Measurements from ENCODE around the gene ZYG11B.
"Not testable (repeated sequence)": the region's sequence is repeated elsewhere in the genome, so short reads cannot be mapped to it uniquely, and the experiment has no call there.

The ZYG11B gene

DNA sequence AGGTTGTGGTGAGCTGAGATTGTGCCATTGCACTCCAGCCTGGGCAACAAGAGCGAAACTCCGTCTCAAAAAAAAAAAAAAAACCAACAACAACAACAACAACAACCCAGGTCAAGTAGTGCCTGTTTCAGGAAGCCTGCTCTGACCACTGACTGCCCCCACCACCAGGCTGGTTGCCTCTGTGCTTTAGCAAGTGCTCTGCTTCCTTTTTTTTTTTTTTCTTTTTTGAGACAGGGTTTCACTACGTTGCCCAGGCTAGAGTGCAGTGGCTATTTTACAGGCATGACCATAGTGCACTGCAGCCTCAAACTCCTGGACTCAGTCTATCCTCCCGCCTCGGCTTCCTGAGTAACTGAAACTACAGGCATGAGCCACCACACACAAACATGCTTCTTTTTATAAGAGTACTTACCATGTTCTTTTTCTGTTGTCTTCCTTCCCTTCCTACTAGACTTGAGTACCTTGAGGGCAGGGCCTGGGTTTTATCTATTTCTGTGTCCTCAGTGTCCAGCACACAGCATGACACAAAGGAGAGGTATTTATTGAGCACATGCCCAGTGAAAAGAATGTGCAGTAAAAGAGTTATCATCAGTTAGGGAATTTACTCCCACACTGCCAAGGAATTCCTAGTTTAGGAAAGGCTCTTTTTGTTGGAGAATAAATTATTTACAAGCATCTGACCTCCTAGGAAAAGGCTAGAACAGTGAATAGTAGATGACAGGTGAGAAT is 18.2 kb upstream of the ZYG11B start:
- DNase-seq (ENCODE audit: low read depth, low spot score), result peak; percentile 62

DNA sequence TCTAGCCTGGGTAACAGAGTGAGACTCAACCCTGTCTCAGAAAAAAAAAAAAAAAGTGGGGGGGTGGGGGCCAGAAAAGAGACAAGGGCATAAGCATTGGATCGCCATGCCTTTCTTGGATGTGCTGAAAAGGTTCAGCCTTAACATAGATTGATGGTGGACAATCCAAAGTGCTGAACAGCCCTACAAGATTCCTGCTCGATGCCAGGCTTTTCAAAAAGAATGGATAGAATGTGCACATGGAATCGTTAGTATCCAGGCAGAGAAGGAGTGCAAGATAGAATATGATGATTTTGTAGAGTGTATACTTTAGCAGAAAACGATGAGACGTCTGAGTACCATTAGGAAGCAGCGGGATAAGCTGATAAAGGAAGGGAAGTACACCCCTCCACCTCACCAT is 17.2 kb upstream of the ZYG11B start:
- no peak for DNase-seq (ENCODE audit: low read depth, low spot score)

DNA sequence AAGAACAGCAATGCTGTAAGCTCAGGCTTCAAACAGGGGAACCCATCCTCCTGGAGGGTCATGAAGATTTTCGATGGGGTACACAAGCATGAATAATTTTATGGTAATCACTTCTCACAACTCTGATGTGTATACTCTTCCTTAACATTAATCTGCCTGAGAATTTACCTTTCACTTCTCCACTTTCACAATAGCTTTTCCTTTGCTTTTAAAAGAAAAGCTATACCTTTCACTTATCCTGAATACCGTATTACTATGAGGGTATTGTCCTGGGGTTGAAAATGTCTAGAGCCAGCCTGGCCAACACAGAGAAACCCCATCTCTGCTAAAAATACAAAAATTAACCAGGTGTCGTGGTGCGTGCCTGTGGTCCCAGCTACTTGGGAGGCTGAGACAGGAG is 12.7 kb upstream of the ZYG11B start:
- no peak for DNase-seq (ENCODE audit: low read depth, low spot score)

DNA sequence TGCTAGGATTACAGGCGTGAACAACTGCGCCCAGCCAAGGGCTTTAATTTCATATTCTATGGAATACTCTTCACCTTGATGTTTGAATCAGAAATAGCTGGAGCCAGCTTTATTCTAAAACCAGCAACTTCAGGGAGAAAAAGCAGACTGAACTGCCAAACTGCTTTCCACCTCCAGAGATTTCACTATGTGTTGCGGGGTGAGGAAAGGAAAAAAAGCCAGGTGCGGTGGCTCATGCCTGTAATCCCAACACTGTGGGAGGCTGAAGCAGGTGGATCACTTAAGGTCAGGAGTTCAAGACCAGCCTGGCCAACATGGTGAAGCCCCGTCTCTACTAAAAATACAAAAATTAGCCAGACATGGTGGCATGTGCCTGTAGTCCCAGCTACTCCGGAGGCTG is 11.0 kb upstream of the ZYG11B start:
- not testable (repeated sequence) for DNase-seq (ENCODE audit: low read depth, low spot score)

DNA sequence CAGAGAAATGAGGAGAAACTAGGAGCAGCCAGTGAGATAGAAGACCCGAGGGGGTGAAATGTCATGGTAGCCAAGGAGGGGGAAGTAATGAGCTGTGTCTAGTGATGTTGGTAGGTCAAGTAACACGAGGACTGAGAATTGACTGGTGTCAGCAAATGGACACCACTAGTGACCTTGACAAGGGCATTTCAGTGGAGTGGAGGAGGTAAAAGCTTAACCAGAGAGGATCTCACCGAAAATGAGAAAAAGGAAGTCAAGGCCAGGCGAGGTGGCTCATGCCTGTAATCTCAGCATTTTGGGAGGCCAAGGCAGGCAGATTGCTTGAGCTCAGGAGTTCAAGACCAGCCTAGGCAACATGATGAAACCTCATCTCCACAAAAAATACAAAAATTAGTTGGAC is 3.0 kb upstream of the ZYG11B start:
- DNase-seq (ENCODE audit: low read depth, low spot score), result no peak

DNA sequence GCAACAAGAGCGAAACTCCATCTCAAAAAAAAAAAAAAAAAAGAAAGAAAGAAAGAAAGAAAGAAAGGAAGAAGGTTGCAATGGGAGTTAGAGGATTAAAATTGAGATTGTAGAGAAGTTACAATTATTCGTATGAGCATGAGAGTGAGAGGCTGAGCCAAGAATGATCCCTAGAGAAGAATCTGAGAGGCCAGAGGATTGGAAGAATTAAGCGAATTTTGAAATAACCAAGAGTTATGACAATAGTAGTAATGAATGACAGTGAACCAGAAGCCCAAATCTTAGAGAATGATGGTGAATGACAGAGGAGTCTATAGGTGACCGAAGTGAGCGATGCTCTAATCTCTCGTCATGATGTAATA is 369 bp upstream of the ZYG11B start:
- no peak for DNase-seq (ENCODE audit: low read depth, low spot score)

DNA sequence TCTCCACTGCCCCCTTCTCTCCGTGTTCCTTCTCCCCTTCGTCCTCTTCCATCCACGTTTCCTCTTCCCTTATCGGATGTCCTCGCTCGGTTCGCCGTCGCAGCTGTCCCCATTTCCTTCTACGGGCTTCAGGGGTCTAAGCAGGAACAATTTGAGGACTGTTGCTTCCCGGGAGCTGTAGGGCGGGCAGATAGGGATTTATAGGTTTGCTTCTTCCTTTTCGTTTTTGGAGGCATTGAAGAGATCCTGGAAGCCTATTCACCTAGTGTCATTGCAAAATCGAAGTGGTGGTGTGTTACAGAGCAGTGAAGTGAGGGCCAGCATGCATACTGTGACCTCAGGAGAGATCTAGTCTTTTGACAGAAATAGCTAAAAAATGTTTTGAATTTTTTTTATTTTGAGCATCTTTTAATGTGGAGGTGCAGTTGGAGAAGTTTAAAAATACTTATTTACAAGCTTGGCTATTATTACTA is 897 bp downstream of the ZYG11B start:
- peak; percentile 16 for DNase-seq (ENCODE audit: low read depth, low spot score)

DNA sequence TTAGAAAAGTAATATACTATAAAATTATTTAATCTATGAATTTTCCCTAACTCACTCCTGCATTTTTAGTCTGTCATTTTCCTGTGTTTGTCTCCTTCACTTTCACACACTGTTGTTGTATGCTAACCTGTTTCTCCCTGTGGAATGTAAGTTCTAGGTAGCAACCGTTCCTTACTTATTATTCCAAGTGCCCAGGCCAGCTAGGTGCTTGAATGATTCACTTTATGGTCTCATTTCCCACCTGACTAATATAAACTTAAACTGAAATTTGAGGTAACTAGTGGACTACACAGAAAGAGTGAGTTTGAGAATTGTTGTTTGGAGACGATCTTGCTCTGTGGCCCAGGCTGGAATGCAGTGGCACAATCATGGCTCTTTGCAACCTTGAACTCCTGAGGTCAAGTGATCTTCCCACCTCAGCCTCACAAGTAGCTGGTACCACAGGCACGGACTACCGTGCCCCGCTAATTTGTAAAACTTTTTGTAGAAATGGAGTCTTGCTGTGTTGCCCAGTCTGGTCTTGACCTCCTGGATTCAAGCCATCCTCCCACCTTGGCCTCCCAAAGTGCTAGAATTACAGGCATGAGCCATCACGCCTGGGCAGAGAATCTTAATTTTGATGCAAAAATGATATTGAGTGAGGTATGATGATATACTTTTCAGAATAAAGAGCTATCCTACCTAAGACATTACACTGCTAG is 1.9 kb downstream of the ZYG11B start:
- no peak for DNase-seq (ENCODE audit: low read depth, low spot score)

DNA sequence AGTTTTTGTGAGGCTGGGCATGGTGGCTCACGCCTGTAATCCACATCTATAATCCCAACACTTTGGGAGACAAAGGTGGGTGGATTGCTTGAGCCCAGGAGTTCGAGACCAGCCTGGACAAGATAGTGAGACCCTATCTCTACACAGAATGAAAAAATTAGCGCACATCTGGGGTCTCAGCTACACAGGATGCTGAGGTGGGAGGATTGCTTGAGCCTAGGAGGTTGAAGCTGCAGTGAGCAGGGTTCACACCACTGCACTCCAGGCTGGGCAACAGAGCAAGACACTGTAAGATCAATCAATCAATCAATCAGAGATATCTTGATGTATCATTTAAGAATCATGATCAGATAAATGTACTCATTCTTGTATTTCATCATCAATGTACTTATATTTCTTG is 7.1 kb downstream of the ZYG11B start:
- DNase-seq (ENCODE audit: low read depth, low spot score), result no peak

DNA sequence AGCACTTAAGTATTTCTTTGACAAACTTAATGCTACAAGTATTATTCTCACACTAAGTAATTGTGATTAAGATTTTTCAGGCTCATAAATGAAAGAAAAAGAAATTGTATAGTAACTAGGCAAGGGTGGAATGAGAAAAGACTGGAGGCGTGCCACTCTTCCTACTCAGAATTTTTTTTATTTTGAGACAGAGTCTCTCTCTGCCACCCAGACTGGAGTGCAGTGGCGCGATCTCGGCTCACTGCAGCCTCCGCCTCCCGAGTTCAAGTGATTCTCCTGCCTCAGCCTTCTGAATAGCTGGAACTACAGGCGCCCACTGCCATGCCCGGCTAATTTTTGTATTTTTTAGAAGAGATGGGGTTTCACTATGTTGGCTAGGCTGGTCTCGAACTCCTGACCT is 9.1 kb downstream of the ZYG11B start:
- DNase-seq (ENCODE audit: low read depth, low spot score), result not testable (repeated sequence)

DNA sequence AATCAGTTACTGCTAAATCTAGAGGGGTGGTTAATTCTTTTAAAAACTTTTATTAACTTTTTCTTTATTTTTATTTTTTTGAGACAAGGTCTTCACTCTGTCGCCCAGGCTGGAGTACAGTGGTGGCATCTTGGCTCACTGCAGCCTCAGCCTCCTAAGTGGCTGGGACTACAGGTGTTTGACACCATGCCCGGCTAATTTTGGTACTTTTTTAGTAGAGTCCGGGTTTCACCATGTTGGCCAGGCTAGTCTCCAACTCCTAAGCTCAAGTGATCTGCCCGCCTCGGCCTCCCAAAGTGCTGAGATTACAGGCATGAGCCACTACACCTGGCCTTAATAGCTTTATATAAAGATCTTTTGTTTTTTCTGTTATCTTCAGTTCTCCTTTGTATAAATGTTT is 11.9 kb downstream of the ZYG11B start:
- no peak for DNase-seq (ENCODE audit: low read depth, low spot score)

DNA sequence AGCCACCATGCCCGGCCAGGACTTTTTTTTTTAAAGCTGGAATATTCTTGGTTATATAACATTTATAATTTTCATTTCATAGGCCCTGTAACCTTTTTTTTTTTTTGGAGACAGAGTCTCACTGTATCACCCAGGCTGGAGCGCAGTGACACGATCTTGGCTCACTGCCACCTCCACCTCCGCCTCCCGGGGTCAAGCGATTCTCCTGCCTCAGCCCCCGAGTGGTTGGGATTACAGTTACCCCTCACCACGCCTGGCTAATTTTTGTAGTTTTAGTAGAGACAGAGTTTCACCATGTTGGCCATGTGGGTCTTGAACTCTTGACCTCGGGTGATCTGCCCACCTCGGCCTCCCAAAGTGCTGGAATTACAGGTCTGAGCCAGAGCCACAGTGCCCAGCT is 12.6 kb downstream of the ZYG11B start:
- no peak for DNase-seq (ENCODE audit: low read depth, low spot score)

DNA sequence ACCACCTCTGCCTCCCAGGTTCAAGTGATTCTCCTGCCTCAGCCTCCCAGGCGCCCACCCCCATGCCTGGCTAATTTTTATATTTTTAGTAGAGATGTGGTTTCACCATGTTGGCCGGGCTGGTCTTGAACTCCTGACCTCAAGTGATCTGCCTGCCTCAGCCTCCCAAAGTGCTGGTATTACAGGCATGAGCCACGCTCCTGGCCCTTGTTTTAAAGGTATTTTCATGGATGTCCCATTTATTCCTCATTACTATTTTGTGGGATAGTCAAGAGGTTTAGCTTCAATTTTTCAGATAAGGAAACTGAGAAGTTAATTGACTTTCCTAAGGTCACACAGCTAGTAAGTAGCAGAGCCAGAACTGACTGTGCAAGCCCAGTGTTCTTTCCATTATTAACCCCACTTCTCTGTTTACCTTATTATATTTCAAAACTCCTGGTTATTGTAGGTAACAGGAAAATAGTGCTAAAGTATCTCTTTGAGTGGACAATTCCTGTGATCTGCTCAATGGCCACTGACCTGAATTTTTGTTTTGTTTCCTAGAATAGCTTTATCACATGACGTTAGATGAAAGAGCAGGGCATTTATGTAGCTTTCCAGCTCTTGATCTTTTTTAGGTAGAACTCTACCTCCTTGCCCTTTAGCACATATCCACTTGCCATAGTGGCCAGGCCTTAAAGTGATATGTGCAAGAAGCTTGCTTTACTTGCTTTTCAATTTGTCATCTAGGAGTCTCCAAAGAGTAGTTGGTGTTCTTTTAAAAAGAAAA is 13.6 kb downstream of the ZYG11B start:
- no peak for DNase-seq (ENCODE audit: low read depth, low spot score)

DNA sequence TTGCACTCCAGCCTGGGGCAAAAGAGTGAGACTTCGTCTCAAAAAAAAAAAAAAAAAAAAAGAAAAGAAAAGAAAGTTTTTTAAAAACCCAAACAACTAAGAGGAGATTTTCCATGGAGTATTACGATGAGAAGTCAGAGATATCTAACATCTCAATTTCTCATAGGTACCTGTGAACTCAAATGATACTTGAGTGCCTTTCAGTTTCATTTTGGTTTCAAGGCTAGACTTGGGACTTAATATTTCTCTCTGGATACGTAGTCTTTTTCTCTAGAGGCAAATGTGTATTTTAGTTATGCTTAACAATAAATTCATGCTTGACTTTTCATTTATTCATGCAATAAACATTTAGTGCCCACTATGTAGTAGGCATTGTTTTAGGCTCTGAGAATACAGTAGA is 15.0 kb downstream of the ZYG11B start:
- no peak for DNase-seq (ENCODE audit: low read depth, low spot score)

DNA sequence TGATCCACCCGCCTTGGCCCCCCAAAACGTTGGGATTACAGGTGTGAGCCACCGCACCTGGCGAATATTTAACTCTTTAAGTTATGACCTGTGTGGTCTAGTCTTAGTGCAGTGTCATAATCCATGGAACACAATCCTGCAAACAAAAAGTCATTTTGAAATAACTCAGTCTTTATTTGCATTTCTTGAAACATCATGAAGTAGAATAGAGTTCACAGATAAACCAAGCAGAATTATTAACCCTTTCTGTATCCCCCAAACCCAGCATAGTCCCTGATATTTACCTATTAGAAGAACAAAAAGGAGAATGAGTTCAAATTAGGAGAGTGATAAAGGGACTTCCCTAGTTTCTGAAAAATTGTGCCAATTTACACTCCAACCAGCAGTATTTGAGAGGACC is 19.9 kb downstream of the ZYG11B start:
- no peak for DNase-seq (ENCODE audit: low read depth, low spot score)

DNA sequence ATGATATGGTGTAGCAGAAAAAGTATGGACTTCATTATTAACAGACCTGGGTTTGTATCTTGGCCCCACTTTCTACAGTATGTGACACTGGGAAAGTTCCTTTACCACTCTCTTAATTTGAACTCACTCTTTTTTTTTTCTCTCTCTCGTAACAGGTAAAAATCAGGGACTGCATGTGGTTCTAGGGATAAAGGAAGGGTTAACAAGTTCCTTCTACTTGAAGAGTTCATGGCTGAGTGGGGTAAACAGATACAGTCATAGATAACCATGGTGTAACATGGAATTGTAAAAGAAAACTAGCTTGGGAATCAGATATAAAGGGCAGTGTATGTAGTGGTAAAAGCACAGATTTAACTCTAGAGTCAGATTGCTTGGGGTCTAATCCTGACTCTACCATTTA is 21.2 kb downstream of the ZYG11B start:
- no peak for DNase-seq (ENCODE audit: low read depth, low spot score)

DNA sequence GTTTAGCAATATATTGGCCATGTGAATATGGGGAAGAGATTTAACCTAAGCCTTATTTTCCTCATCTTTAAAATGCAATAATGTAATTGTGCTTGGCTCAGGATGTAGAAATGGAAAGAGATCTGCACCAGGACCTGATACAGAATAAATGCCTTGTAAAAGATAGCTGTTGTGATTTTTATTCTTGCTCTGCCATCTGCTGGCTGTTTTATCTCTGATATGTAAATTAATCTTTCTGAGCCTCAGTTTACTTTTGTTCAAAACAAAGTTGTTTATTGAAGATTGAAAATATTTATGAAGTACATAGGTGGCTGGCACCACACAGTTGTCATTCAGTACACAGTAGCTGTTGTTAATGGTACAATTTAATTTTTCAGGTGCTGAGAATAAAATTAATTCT is 21.9 kb downstream of the ZYG11B start:
- no peak for DNase-seq (ENCODE audit: low read depth, low spot score)

DNA sequence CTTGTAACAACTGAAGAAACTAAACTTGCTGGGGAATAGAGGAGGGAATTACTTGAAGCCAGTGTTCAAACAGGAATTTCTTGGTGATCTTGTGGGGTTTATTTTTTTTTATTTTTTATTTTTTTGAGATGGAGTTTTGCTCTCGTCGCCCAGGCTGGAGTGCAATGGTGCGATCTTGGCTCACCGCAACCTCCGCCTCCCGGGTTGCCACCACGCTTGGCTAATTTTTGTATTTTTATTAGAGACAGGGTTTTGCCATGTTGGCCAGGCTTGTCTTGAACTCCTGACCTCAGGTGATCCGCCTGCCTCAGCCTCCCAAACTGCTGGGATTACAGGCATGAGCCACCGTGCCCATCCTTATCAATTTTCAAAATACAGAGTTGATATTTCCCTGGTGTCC is 23.2 kb downstream of the ZYG11B start:
- DNase-seq (ENCODE audit: low read depth, low spot score), result not testable (repeated sequence)

DNA sequence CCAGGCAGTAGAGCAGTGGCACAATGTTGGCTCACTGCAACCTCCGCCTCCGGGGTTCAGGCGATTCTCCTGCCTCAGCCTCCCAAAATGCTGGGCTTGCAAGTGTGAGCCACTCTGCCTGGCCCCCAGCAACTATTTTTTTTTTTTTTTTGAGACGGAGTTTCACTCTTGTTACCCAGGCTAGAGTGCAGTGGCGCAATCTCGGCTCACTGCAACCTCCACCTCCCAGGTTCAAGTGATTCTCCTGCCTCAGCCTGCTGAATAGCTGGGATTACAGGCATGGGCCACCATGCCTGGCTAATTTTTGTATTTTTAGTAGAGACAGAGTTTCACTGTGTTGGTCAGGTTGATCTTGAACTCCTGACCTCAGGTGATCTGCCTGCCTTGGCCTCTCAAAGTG is 23.9 kb downstream of the ZYG11B start:
- DNase-seq (ENCODE audit: low read depth, low spot score), result not testable (repeated sequence)

DNA sequence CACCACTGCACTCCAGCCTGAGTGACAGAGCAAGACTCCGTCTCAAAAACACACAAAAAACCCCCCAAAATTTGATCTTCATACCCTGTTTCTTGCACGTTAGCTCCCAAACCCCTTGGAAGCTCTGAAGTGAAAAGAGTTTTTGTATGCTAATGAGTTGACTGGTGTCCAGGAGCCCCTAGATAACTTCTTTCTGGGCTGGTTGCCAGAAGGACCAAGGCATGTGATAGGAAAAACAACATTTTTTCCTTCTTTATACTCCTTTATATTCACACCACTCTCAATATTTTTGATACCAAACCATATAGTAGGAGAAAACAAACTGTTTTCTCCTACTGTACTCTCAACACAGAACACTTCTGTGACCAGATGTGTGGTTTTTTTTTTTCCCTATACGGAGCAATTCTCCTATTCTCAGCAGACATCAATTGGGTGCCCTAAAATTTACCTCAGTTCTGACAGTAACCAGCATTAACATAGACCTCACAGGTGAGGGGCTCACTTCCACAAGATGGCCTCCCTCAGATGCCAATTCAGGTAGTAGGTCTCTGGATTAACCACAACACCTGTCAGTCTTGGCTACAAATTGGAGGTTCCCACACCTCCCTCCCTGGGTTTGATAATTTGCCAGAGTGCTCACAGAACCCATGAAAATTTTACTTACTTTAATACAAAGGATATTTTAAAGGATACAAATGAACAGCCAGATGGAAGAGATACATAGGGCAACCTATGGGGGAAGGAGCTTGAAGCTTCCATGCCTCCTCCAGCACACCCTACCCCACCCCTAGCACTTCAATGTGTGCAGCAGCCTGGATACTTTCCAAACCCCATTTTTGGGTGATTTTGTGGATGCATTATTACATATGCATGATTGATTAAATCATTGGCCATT is 25.6 kb downstream of the ZYG11B start:
- DNase-seq (ENCODE audit: low read depth, low spot score), result no peak

DNA sequence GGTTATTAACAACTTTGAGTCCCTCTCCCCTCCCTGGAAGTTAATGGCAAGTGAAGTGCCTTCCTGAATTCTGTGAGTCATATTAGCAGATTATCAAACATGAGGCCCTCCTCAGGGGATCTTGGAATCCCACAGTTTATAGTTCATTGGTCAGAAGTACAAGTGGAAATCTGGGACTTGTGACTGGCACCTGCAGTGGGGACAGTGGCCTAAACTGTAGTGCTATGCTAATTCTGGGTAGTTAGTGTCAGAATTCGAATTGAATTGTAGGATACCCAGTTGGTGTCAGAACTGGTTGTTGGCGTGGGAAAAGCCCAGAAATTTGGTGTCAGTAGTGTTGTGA is 26.2 kb downstream of the ZYG11B start:
- no peak for DNase-seq (ENCODE audit: low read depth, low spot score)

DNA sequence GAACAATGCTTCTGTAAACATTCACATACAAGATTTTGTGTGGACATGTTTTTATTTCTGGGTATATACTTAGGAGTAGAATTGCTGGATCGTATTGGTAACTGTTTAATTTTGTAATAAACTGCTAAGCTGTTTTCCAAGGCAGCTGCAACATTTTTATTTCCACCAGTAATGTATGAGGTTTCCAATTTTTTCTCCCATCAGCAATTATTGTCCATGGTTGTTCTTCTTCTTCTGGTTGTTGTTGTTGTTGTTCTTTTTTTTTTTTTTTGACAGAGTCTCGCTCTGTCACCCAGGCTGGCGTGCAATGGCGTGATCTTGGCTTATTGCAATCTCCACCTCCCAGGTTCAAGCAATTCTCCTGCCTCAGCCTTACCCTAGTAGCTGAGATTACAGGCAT is 26.9 kb downstream of the ZYG11B start:
- no peak for DNase-seq (ENCODE audit: low read depth, low spot score)
